Immature natural killer cell (primary cell): Measurements from ENCODE around the gene RNF220. TPM values are rescaled to one million over a fixed set of nuclear protein-coding genes. Genes with fewer than 3 reads are reported as not detected.
A peak's percentile ranks its signal among the peaks of the same experiment; 100 is the strongest.

Experiments
- DNase-seq, 3 donors: peaks; one replicate each; pipeline ENCODE4 v3.0.0; 2022; ENCODE audit warnings: mixed read lengths in 1 of 3
- H3K27ac Mint-ChIP-seq, 6 donors: one replicate each; pipeline ENCODE4 v1.8.0; 2020; ENCODE audit warnings: mixed read lengths in 6 of 6, mild to moderate bottlenecking in 5 of 6, inconsistent platforms in 4 of 6, moderate library complexity in 3 of 6
- H3K27me3 Mint-ChIP-seq, 3 donors: one replicate each; pipeline ENCODE4 v1.8.0; 2020 to 2021; ENCODE audit warnings: low read depth in 3 of 3, mild to moderate bottlenecking in 3 of 3, mixed read lengths in 3 of 3, moderate library complexity in 3 of 3, inconsistent platforms in 1 of 3
- H3K36me3 Mint-ChIP-seq, 3 donors: one replicate each; pipeline ENCODE4 v1.8.0; 2020; ENCODE audit warnings: mixed read lengths in 3 of 3, inconsistent platforms in 2 of 3, mild to moderate bottlenecking in 2 of 3
- H3K4me1 Mint-ChIP-seq, 2 donors: one replicate each; pipeline ENCODE4 v1.8.0; 2020; ENCODE audit warnings: inconsistent platforms in 2 of 2, mild to moderate bottlenecking in 2 of 2, mixed read lengths in 2 of 2, moderate library complexity in 1 of 2
- H3K4me3 Mint-ChIP-seq, 5 donors: one replicate each; pipeline ENCODE4 v1.8.0; 2020; ENCODE audit warnings: mild to moderate bottlenecking in 5 of 5, mixed read lengths in 5 of 5, inconsistent platforms in 3 of 5, moderate library complexity in 3 of 5
- H3K9me3 Mint-ChIP-seq, 6 donors: one replicate each; pipeline ENCODE4 v1.8.0; 2020; ENCODE audit warnings: mild to moderate bottlenecking in 6 of 6, mixed read lengths in 6 of 6, inconsistent platforms in 4 of 6, moderate library complexity in 3 of 6
- polyA plus RNA-seq, 3 donors: library from polyadenylated mRNA; unstranded; fragments of 300-500 nt; fragmentation: Illumina TruSeq; gene quantifications; one replicate each; pipeline ENCODE4 v1.2.3, GENCODE V29; 2021

The RNF220 gene
- polyA plus RNA-seq, 3 donors from 2014 or later, result 69.4 to 107 (median 83.2) TPM

DNA sequence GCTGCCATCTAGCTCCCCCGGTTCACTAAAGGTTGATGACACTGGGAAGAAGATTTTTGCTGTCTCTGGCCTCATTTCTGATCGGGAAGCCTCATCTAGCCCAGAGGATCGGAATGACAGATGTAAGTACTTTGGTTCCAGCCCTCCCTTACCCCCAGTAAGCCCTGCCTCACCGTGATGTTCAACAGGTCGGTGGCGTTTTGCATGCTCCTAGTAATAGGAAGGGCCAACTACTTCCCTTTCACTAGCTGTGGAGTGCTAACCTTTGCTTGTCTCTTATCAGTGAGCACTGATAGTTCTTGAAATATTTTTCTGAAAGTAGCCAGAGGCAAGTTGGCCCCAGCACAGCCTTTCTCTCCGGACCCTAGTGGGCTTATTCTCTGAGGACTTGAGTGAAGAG lies 7.5 kb downstream of the RNF220 start:
- no peaks in the 10 kb centered on the region for H3K9me3 Mint-ChIP-seq
- no peak overlapping the region for H3K4me3 Mint-ChIP-seq
- H3K27ac Mint-ChIP-seq, result no peak overlapping the region
- peaks cover 18% of the 10 kb centered on the region in 2 donors for H3K4me1 Mint-ChIP-seq
- no peak for DNase-seq
- peaks cover 14 to 35% (median 23%) of the 10 kb centered on the region in 3 donors for H3K27me3 Mint-ChIP-seq
- H3K36me3 Mint-ChIP-seq, result no peaks in the 10 kb centered on the region

- H3K9me3 Mint-ChIP-seq, result no peaks in the 10 kb centered on the region
- no peaks in the 10 kb centered on the region for H3K36me3 Mint-ChIP-seq
- peaks cover 7 to 13% of the 10 kb centered on the region in 2 donors for H3K4me1 Mint-ChIP-seq
- no peak for DNase-seq
- no peak overlapping the region for H3K27ac Mint-ChIP-seq
- H3K4me3 Mint-ChIP-seq, result no peak overlapping the region
- H3K27me3 Mint-ChIP-seq, result peaks cover 12 to 30% (median 16%) of the 10 kb centered on the region in 3 donors
These were observed 8.7 kb downstream of the RNF220 start for GRCh38 chr1:44413740-44414139.

DNA sequence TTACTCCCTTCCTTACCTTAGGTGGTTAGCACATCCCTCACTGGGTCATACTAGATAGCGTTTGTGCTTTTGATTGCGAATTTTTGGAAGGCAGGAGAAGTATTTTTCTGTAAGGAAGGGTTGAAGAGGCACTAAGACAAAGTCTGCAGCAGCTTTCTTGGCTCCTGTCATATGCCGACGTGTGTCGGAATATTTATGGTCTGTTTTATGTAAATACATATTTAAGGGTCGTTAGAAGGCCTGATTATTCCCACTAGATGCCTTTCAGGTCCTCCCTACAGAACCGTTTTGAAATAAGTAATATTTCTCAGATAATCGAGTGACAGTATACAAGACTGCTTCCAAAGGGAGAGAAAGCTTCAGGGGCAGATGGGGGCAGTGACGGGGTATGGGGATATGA lies 10.0 kb downstream of the RNF220 start:
- DNase-seq, result no peak
- H3K27me3 Mint-ChIP-seq, result peaks cover 12 to 26% (median 12%) of the 10 kb centered on the region in 3 donors
- H3K4me3 Mint-ChIP-seq, result no peak overlapping the region
- no peaks in the 10 kb centered on the region for H3K36me3 Mint-ChIP-seq
- peaks cover 0 to 6% of the 10 kb centered on the region in 2 donors for H3K4me1 Mint-ChIP-seq
- H3K27ac Mint-ChIP-seq, result no peak overlapping the region
- no peaks in the 10 kb centered on the region for H3K9me3 Mint-ChIP-seq

DNA sequence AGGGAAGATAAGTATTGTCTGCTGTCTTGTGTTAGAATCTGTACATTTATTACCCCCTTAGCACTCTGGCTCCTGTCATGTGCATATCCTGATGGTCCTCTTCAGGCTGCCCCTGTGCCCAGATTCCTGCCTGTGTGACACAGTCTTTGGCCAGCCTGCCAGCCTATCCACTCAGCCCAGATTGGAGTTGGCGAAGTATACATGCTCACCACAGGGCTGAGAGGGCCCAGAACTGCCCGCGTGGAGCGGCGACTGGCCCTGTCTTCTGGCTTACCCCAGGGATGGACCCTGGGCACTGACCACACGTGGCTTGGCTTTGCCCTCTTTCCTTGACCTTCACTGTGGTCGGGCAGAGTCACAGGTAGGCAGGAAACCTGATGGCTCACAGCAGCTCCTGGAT lies 11.4 kb downstream of the RNF220 start:
- H3K4me3 Mint-ChIP-seq, result no peak overlapping the region
- no peaks in the 10 kb centered on the region for H3K9me3 Mint-ChIP-seq

GRCh38 chr1:44417351-44418021 lies 12.4 kb downstream of the RNF220 start:
- peak in 1 of 3 donors; percentile 7 for DNase-seq
- H3K27ac Mint-ChIP-seq, result no peak overlapping the region
- peaks cover 7 to 28% (median 12%) of the 10 kb centered on the region in 3 donors for H3K27me3 Mint-ChIP-seq
- H3K9me3 Mint-ChIP-seq, result no peaks in the 10 kb centered on the region
- H3K4me3 Mint-ChIP-seq, result peak overlapping the region; percentile 25 to 68 (median 60)
- H3K4me1 Mint-ChIP-seq, result peaks cover 0 to 6% of the 10 kb centered on the region in 2 donors
- no peaks in the 10 kb centered on the region for H3K36me3 Mint-ChIP-seq

More for the DNA sequence above, 11.4 kb downstream of the RNF220 start:
- DNase-seq, result no peak
- peaks cover 0 to 6% of the 10 kb centered on the region in 2 donors for H3K4me1 Mint-ChIP-seq
- H3K36me3 Mint-ChIP-seq, result no peaks in the 10 kb centered on the region
- peaks cover 12 to 32% (median 12%) of the 10 kb centered on the region in 3 donors for H3K27me3 Mint-ChIP-seq
- no peak overlapping the region for H3K27ac Mint-ChIP-seq

DNA sequence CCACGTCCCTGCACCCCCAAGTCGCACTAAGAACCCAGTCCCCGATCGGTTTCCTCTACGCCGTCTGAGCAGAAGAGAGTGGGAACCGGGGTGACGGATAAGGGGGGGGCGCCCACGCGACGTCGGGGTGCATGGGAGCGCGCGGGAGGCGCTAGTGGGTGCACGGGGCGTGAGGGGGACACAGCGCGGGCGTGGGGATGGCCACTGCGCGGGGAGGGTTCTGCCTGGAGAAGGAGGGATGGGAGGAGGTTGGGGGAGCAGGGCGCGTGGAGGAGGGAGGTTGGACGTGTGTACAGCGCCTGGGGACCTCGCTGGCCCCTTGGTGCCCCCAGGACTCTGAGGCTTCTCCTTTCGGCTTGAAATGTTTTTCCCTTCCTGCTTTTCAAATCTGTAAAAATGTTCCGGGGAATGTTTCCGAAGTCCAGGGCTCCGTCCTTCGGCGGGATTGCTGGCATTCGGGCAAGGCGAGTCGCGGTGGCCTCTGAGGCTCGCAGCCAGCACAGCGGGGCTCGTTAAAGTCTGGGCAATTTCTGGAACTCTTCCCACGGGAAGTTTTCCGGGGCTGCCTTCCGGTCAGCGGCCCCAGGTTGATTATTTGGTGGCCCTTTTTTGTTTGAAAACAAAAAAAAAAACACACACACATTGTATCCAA lies 13.1 kb downstream of the RNF220 start:
- Mint-ChIP-seq H3K27ac (no peak overlapping the region), H3K4me3 (peak overlapping the region; percentile 12 to 66 (median 50)), H3K9me3 (no peaks in the 10 kb centered on the region), H3K27me3 (peaks cover 7 to 28% (median 17%) of the 10 kb centered on the region in 3 donors), H3K36me3 (no peaks in the 10 kb centered on the region), H3K4me1 (peaks cover 0 to 6% of the 10 kb centered on the region in 2 donors)
- DNase-seq, result no peak

DNA sequence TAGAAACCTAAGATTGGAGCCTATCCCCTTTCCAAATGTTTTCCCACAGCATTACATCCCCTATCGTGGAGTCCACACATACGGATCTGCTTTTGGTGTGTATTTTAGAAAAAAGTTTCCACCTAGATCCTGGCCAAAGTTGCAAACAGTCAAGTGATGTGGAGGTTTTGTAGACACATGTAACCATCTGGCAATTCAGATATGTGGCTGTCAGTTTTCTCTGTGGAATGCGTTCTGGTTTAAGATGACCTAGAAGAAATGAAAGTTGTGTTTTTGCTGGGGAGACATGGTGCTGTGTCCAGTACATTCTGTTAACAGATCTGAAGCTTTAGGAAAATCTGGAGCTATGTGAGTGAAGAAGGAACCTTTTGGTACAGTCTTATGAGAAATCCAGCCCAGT lies 14.8 kb downstream of the RNF220 start:
- Mint-ChIP-seq H3K4me3 (no peak overlapping the region), H3K27ac (no peak overlapping the region), H3K27me3 (peaks cover 5 to 28% (median 17%) of the 10 kb centered on the region in 3 donors), H3K9me3 (no peaks in the 10 kb centered on the region), H3K36me3 (no peaks in the 10 kb centered on the region), H3K4me1 (peaks cover 6% of the 10 kb centered on the region in 2 donors)
- DNase-seq, result no peak

DNA sequence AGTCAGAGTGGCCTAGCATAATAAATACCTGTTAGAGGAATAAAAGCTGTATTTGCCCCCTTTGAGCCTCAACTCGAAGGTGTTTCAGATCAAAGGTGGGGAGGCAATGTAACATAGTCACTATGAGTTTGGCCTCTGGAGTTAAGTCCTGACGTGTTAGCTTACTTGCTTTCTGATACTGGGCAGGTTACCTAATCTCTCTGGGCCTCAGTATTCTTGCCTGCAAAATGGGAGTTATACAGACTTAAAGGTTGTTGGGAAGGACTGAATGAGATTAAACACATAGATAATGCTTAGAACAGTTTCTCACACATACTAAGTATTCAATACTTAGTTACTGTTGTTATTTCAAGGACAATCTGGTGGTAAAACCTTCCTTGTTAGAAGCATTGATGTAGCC lies 15.5 kb downstream of the RNF220 start:
- H3K4me1 Mint-ChIP-seq, result peaks cover 6% of the 10 kb centered on the region in 2 donors
- no peak overlapping the region for H3K4me3 Mint-ChIP-seq
- DNase-seq, result no peak
- H3K36me3 Mint-ChIP-seq, result no peaks in the 10 kb centered on the region
- no peaks in the 10 kb centered on the region for H3K9me3 Mint-ChIP-seq
- H3K27ac Mint-ChIP-seq, result no peak overlapping the region
- H3K27me3 Mint-ChIP-seq, result peaks cover 3 to 28% (median 14%) of the 10 kb centered on the region in 3 donors

GRCh38 chr1:44421446-44421884 lies 16.4 kb downstream of the RNF220 start:
- Mint-ChIP-seq H3K27ac (no peak overlapping the region), H3K27me3 (peaks cover 3 to 21% (median 14%) of the 10 kb centered on the region in 3 donors)

GRCh38 chr1:44422161-44422560 lies 17.1 kb downstream of the RNF220 start:
- Mint-ChIP-seq H3K4me3 (no peak overlapping the region), H3K27ac (no peak overlapping the region), H3K4me1 (peaks cover 5 to 6% of the 10 kb centered on the region in 2 donors), H3K36me3 (no peaks in the 10 kb centered on the region), H3K9me3 (no peaks in the 10 kb centered on the region), H3K27me3 (peaks cover 3 to 20% (median 9%) of the 10 kb centered on the region in 3 donors)
- no peak for DNase-seq

More at GRCh38 chr1:44421446-44421884, 16.4 kb downstream of the RNF220 start:
- Mint-ChIP-seq H3K9me3 (no peaks in the 10 kb centered on the region), H3K4me3 (no peak overlapping the region), H3K4me1 (peaks cover 6% of the 10 kb centered on the region in 2 donors), H3K36me3 (no peaks in the 10 kb centered on the region)
- DNase-seq, result no peak

- peaks cover 0 to 16% (median 5%) of the 10 kb centered on the region in 3 donors for H3K27me3 Mint-ChIP-seq
- DNase-seq, result no peak
- H3K9me3 Mint-ChIP-seq, result no peaks in the 10 kb centered on the region
- H3K4me3 Mint-ChIP-seq, result peak overlapping the region in 1 of 5 donors; percentile 47
- no peak overlapping the region for H3K27ac Mint-ChIP-seq
- peaks cover 0 to 6% of the 10 kb centered on the region in 2 donors for H3K4me1 Mint-ChIP-seq
- no peaks in the 10 kb centered on the region for H3K36me3 Mint-ChIP-seq
These were observed 18.8 kb downstream of the RNF220 start for GRCh38 chr1:44423591-44424537.

GRCh38 chr1:44424747-44425146 lies 19.7 kb downstream of the RNF220 start:
- peaks cover 0 to 6% of the 10 kb centered on the region in 2 donors for H3K4me1 Mint-ChIP-seq
- peaks cover 0 to 16% (median 5%) of the 10 kb centered on the region in 3 donors for H3K27me3 Mint-ChIP-seq
- no peak overlapping the region for H3K4me3 Mint-ChIP-seq
- peaks cover 0 to 3% (median 0%) of the 10 kb centered on the region in 3 donors for H3K36me3 Mint-ChIP-seq
- no peak for DNase-seq
- H3K27ac Mint-ChIP-seq, result no peak overlapping the region
- no peaks in the 10 kb centered on the region for H3K9me3 Mint-ChIP-seq

DNA sequence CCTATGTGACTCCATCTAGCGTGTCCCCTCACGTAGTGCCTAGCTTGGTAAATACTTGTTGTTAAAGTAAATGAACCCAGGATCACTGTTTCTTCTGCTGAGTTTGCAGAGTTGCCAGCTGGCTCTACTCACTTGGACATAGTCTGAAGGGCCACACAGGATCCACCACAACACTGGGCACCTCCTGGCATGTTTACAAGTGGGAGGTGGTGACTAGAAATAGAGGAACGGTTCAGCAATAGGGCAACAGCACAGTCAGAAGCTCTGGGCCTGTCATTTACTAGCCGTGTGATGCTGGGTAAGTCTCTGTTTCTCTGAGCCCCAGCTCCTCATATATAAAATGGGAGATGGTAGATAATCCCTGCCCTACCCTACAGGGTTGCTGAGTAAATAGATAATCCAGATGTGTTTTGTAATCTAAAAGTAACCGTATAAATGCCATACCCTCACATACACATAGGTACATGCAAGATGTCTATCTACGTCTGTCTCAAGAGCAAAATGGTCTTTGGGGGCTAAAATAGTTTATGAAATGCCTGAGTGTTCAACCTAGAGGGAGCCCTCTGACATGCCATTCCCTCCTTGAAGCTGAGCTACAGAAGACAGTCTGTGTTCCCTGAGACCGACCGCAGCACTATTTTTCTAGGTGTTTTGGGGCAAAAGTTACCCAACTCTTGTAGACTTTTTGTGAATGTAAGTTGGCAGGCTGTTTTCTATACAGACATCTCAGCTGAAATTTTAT lies 20.5 kb downstream of the RNF220 start:
- DNase-seq, result no peak
- peaks cover 0 to 3% (median 0%) of the 10 kb centered on the region in 3 donors for H3K36me3 Mint-ChIP-seq
- H3K9me3 Mint-ChIP-seq, result no peaks in the 10 kb centered on the region
- H3K4me1 Mint-ChIP-seq, result peaks cover 0 to 6% of the 10 kb centered on the region in 2 donors
- no peak overlapping the region for H3K27ac Mint-ChIP-seq
- peaks cover 0 to 12% (median 5%) of the 10 kb centered on the region in 3 donors for H3K27me3 Mint-ChIP-seq
- no peak overlapping the region for H3K4me3 Mint-ChIP-seq
